CD4-positive, CD25-positive, alpha-beta regulatory T cell (primary cell): ENCODE data around the gene NACC1. TPM values are rescaled to one million over a fixed set of nuclear protein-coding genes. Genes with fewer than 3 reads are reported as not detected.

Experiments used
- ATAC-seq, 2 donors: fragments of 150-1000 bp; cut with Tn5 transposase; one replicate each; pipeline ENCODE4 v1.10.0; 2021; ENCODE audit warnings: low read depth in 2 of 2, moderate number of reproducible peaks in 2 of 2, moderate library complexity in 1 of 2
- DNase-seq, 3 donors: peaks; one replicate each; pipeline versions ENCODE4 v3.0.0 to v3.0.0-alpha.2; 2012 to 2022; ENCODE audit warnings: mixed read lengths in 1 of 3
- H3K27ac ChIP-seq: one replicate; pipeline ENCODE4 v1.7.0; 2013; ENCODE audit warnings: mild to moderate bottlenecking, low read length; ENCODE audit not compliant: insufficient read depth, poor library complexity, severe bottlenecking
- H3K27me3 ChIP-seq: one replicate; pipeline ENCODE4 v1.7.0; 2013; ENCODE audit warnings: low read length; ENCODE audit not compliant: control insufficient read depth, insufficient read depth
- H3K36me3 ChIP-seq: one replicate; pipeline ENCODE4 v1.7.0; 2013; ENCODE audit warnings: mild to moderate bottlenecking, low read length, moderate library complexity; ENCODE audit not compliant: control insufficient read depth, insufficient read depth
- H3K4me1 ChIP-seq: 2 replicates; pipeline ENCODE4 v1.7.0; 2013; ENCODE audit warnings: mild to moderate bottlenecking, low read length; ENCODE audit not compliant: insufficient read depth, control insufficient read depth, poor library complexity, severe bottlenecking
- H3K4me3 ChIP-seq: one replicate; pipeline ENCODE4 v1.7.0; 2013; ENCODE audit warnings: low read depth, mild to moderate bottlenecking, low read length, moderate library complexity
- H3K9me3 ChIP-seq, 2 experiments: 1 replicate in 1 of 2; 2 replicates in 1 of 2; pipeline ENCODE4 v1.7.0; 2013; ENCODE audit warnings: low read length in 2 of 2, mild to moderate bottlenecking in 1 of 2, moderate library complexity in 1 of 2; ENCODE audit not compliant: control insufficient read depth in 2 of 2
- H3K27ac Mint-ChIP-seq, 3 donors: one replicate each; pipeline ENCODE4 v1.8.0; 2020 to 2022; ENCODE audit warnings: mild to moderate bottlenecking in 3 of 3, mixed read lengths in 3 of 3, moderate library complexity in 2 of 3
- H3K27me3 Mint-ChIP-seq: one replicate; pipeline ENCODE4 v1.8.0; 2022; ENCODE audit warnings: mild to moderate bottlenecking, mixed read lengths
- H3K36me3 Mint-ChIP-seq: one replicate; pipeline ENCODE4 v1.8.0; 2020; ENCODE audit warnings: mixed read lengths
- H3K4me1 Mint-ChIP-seq, 4 donors: one replicate each; pipeline ENCODE4 v1.8.0; 2020 to 2022; ENCODE audit warnings: mixed read lengths in 4 of 4, mild to moderate bottlenecking in 1 of 4
- H3K4me3 Mint-ChIP-seq, 4 donors: one replicate each; pipeline ENCODE4 v1.8.0; 2020 to 2022; ENCODE audit warnings: mild to moderate bottlenecking in 4 of 4, mixed read lengths in 4 of 4, moderate library complexity in 3 of 4
- H3K9me3 Mint-ChIP-seq, 7 donors: one replicate each; pipeline ENCODE4 v1.8.0; 2020 to 2022; ENCODE audit warnings: mixed read lengths in 7 of 7, mild to moderate bottlenecking in 3 of 7, moderate library complexity in 2 of 7
- polyA plus RNA-seq, 4 donors: library from polyadenylated mRNA; unstranded; fragments of 300-500 nt; fragmentation: Illumina TruSeq; gene quantifications; one replicate each; pipeline ENCODE4 v1.2.3, GENCODE V29; 2021
- total RNA-seq: library from RNA; stranded (reverse); gene quantifications from one replicate; pipeline ENCODE4 v1.2.3, GENCODE V29; 2022

The NACC1 gene
- total and polyA plus RNA-seq, 5 donors from 2014 or later: 0.71 to 25.4 (median 1.4) TPM

- no peaks in the 10 kb centered on the region for H3K27me3 ChIP-seq
- no peaks in the 10 kb centered on the region for H3K4me1 ChIP-seq
- no peaks in the 10 kb centered on the region for H3K9me3 Mint-ChIP-seq
- no peak overlapping the region for H3K27ac ChIP-seq
- H3K4me3 ChIP-seq: no peak overlapping the region
- no peaks in the 10 kb centered on the region for H3K36me3 ChIP-seq
- no peak overlapping the region for H3K27ac Mint-ChIP-seq
- H3K27me3 Mint-ChIP-seq: no peaks in the 10 kb centered on the region
- no peak overlapping the region for H3K4me3 Mint-ChIP-seq
- no peaks in the 10 kb centered on the region for H3K9me3 ChIP-seq
- H3K4me1 Mint-ChIP-seq: no peaks in the 10 kb centered on the region
- DNase-seq (no peak), ATAC-seq (no peak)
- H3K36me3 Mint-ChIP-seq: no peaks in the 10 kb centered on the region
Measured at GRCh38 chr19:13076320-13076719, 41.7 kb upstream of the NACC1 start.

- Mint-ChIP-seq H3K4me1 (no peaks in the 10 kb centered on the region), H3K36me3 (no peaks in the 10 kb centered on the region), H3K9me3 (no peaks in the 10 kb centered on the region), H3K27me3 (peaks cover under 1% of the 10 kb centered on the region), H3K4me3 (no peak overlapping the region), H3K27ac (no peak overlapping the region)
- no peak overlapping the region for H3K27ac ChIP-seq
- H3K4me1 ChIP-seq: no peaks in the 10 kb centered on the region
- H3K4me3 ChIP-seq: no peak overlapping the region
- no peaks in the 10 kb centered on the region for H3K27me3 ChIP-seq
- H3K36me3 ChIP-seq: no peaks in the 10 kb centered on the region
- H3K9me3 ChIP-seq: no peaks in the 10 kb centered on the region
- ATAC-seq: no peak
- DNase-seq: no peak
Measured at GRCh38 chr19:13076787-13077186, 41.3 kb upstream of the NACC1 start.

GRCh38 chr19:13077240-13077639, 40.8 kb upstream of the NACC1 start:
- H3K4me1 Mint-ChIP-seq: no peaks in the 10 kb centered on the region
- no peaks in the 10 kb centered on the region for H3K9me3 Mint-ChIP-seq
- no peak overlapping the region for H3K27ac ChIP-seq
- H3K4me3 Mint-ChIP-seq: no peak overlapping the region
- H3K27me3 ChIP-seq: no peaks in the 10 kb centered on the region
- H3K27ac Mint-ChIP-seq: no peak overlapping the region
- H3K36me3 Mint-ChIP-seq: no peaks in the 10 kb centered on the region
- H3K36me3 ChIP-seq: no peaks in the 10 kb centered on the region
- no peaks in the 10 kb centered on the region for H3K4me1 ChIP-seq
- H3K4me3 ChIP-seq: no peak overlapping the region
- DNase-seq (no peak), ATAC-seq (no peak)
- no peaks in the 10 kb centered on the region for H3K9me3 ChIP-seq
- H3K27me3 Mint-ChIP-seq: peaks cover 5% of the 10 kb centered on the region

- Mint-ChIP-seq H3K36me3 (no peaks in the 10 kb centered on the region), H3K9me3 (no peaks in the 10 kb centered on the region), H3K27me3 (peaks cover 5% of the 10 kb centered on the region), H3K27ac (no peak overlapping the region), H3K4me1 (no peaks in the 10 kb centered on the region), H3K4me3 (no peak overlapping the region)
- Histone ChIP-seq H3K36me3 (no peaks in the 10 kb centered on the region), H3K27ac (no peak overlapping the region), H3K4me1 (no peaks in the 10 kb centered on the region), H3K9me3 (no peaks in the 10 kb centered on the region), H3K27me3 (no peaks in the 10 kb centered on the region), H3K4me3 (no peak overlapping the region)
- ATAC-seq: no peak
- DNase-seq: no peak
Measured at GRCh38 chr19:13078381-13078780, 39.7 kb upstream of the NACC1 start.

GRCh38 chr19:13078897-13079541, 39.0 kb upstream of the NACC1 start:
- Mint-ChIP-seq H3K4me3 (no peak overlapping the region), H3K27me3 (peaks cover 6% of the 10 kb centered on the region), H3K36me3 (no peaks in the 10 kb centered on the region), H3K27ac (no peak overlapping the region), H3K4me1 (no peaks in the 10 kb centered on the region), H3K9me3 (no peaks in the 10 kb centered on the region)
- no peak for DNase-seq
- H3K4me3 ChIP-seq: no peak overlapping the region
- no peaks in the 10 kb centered on the region for H3K9me3 ChIP-seq
- H3K27me3 ChIP-seq: no peaks in the 10 kb centered on the region
- no peak for ATAC-seq
- H3K27ac ChIP-seq: no peak overlapping the region
- H3K36me3 ChIP-seq: no peaks in the 10 kb centered on the region
- no peaks in the 10 kb centered on the region for H3K4me1 ChIP-seq

- no peak overlapping the region for H3K4me3 Mint-ChIP-seq
- no peak overlapping the region for H3K4me3 ChIP-seq
- no peaks in the 10 kb centered on the region for H3K27me3 ChIP-seq
- ATAC-seq (no peak), DNase-seq (no peak)
- H3K9me3 Mint-ChIP-seq: no peaks in the 10 kb centered on the region
- H3K4me1 ChIP-seq: no peaks in the 10 kb centered on the region
- H3K36me3 ChIP-seq: no peaks in the 10 kb centered on the region
- H3K36me3 Mint-ChIP-seq: no peaks in the 10 kb centered on the region
- H3K27ac ChIP-seq: no peak overlapping the region
- H3K9me3 ChIP-seq: no peaks in the 10 kb centered on the region
- no peak overlapping the region for H3K27ac Mint-ChIP-seq
- H3K4me1 Mint-ChIP-seq: no peaks in the 10 kb centered on the region
- peaks cover 12% of the 10 kb centered on the region for H3K27me3 Mint-ChIP-seq
Measured at GRCh38 chr19:13079542-13079986, 38.5 kb upstream of the NACC1 start.

GRCh38 chr19:13082192-13083007, 35.7 kb upstream of the NACC1 start:
- Mint-ChIP-seq H3K4me3 (no peak overlapping the region), H3K9me3 (no peaks in the 10 kb centered on the region), H3K27me3 (peaks cover 25% of the 10 kb centered on the region), H3K4me1 (no peaks in the 10 kb centered on the region), H3K36me3 (no peaks in the 10 kb centered on the region), H3K27ac (no peak overlapping the region)
- Histone ChIP-seq H3K4me1 (no peaks in the 10 kb centered on the region), H3K36me3 (no peaks in the 10 kb centered on the region), H3K27me3 (no peaks in the 10 kb centered on the region), H3K9me3 (no peaks in the 10 kb centered on the region), H3K4me3 (no peak overlapping the region), H3K27ac (no peak overlapping the region)
- no peak for DNase-seq
- no peak for ATAC-seq

GRCh38 chr19:13083008-13083404, 35.1 kb upstream of the NACC1 start:
- Mint-ChIP-seq H3K4me1 (no peaks in the 10 kb centered on the region), H3K9me3 (no peaks in the 10 kb centered on the region), H3K4me3 (no peak overlapping the region), H3K36me3 (no peaks in the 10 kb centered on the region), H3K27me3 (peaks cover 25% of the 10 kb centered on the region), H3K27ac (peak overlapping the region in 1 of 3 donors; percentile 14)
- ATAC-seq: no peak
- Histone ChIP-seq H3K27ac (no peak overlapping the region), H3K4me1 (no peaks in the 10 kb centered on the region), H3K36me3 (no peaks in the 10 kb centered on the region), H3K27me3 (no peaks in the 10 kb centered on the region), H3K4me3 (no peak overlapping the region), H3K9me3 (no peaks in the 10 kb centered on the region)
- no peak for DNase-seq
